K562 (cell line): Measurements from ENCODE around the gene CGB8. TPM values are rescaled to one million over a fixed set of nuclear protein-coding genes. Genes with fewer than 3 reads are reported as not detected.

Source experiments
- ATF7 ChIP-seq: fragments of 450-650 bp; IDR thresholded peaks from 2 replicates; pipeline ENCODE4 v1.7.1; 2014; ENCODE audit warnings: mild to moderate bottlenecking, moderate library complexity
- CREB5 ChIP-seq: fragments of 250-450 bp; sonication (Bioruptor Pico); IDR thresholded peaks from 2 replicates; pipeline ENCODE4 v1.5.0; 2020; ENCODE audit warnings: mild to moderate bottlenecking
- DNMT1 ChIP-seq: fragments of 450-650 bp; IDR thresholded peaks from 2 replicates; pipeline ENCODE4 v1.6.1; 2016; ENCODE audit warnings: antibody characterized with exemption, mild to moderate bottlenecking
- HNRNPL ChIP-seq: fragments of 200-400 bp; formaldehyde crosslinking; IDR thresholded peaks from 2 replicates; pipeline ENCODE4 v1.6.1; 2017; ENCODE audit warnings: low read depth, mild to moderate bottlenecking, low read length
- JUN ChIP-seq, 2 experiments: sonication (generic) in 1 of 2; formaldehyde crosslinking in 1 of 2; IDR thresholded peaks; 2 replicates each; pipeline versions ENCODE4 v1.6.1 to v1.8.0; 2012 to 2022; ENCODE audit warnings: borderline replicate concordance in 2 of 2, mild to moderate bottlenecking in 2 of 2, improper control_type of control experiment in 1 of 2, low read depth in 1 of 2, low read length in 1 of 2, missing genetic modification reagents in 1 of 2
- KLF6 ChIP-seq: fragments of 250-450 bp; sonication (Bioruptor Pico); IDR thresholded peaks from 2 replicates; pipeline ENCODE4 v1.4.0; 2020; ENCODE audit warnings: mild to moderate bottlenecking, moderate library complexity, borderline replicate concordance
- MCM3 ChIP-seq: fragments of 450-650 bp; IDR thresholded peaks from 2 replicates; pipeline ENCODE4 v1.6.1; 2016
- NELFE ChIP-seq: IDR thresholded peaks from 2 replicates; pipeline ENCODE4 v1.6.1; 2011; ENCODE audit warnings: mild to moderate bottlenecking; ENCODE audit not compliant: insufficient read depth, insufficient read length
- NFXL1 ChIP-seq: fragments of 450-650 bp; formaldehyde crosslinking; IDR thresholded peaks from 2 replicates; pipeline ENCODE4 v1.4.0; 2021; ENCODE audit warnings: mild to moderate bottlenecking
- SIRT6 ChIP-seq: IDR thresholded peaks from one replicate; pipeline ENCODE4 v1.6.1; 2012; ENCODE audit warnings: low read depth, mild to moderate bottlenecking, control low read depth, inconsistent platforms, low read length, moderate library complexity
- TCF3 ChIP-seq: sonication (generic); formaldehyde crosslinking; IDR thresholded peaks from 2 replicates; pipeline ENCODE4 v1.4.0; 2020; ENCODE audit warnings: mild to moderate bottlenecking, missing genetic modification reagents
- TGIF2 ChIP-seq: sonication (generic); formaldehyde crosslinking; IDR thresholded peaks from 2 replicates; pipeline ENCODE4 v1.8.1; 2022; ENCODE audit warnings: mild to moderate bottlenecking, missing genetic modification reagents, moderate library complexity
- ZFP30 ChIP-seq: fragments of 250-450 bp; sonication (Bioruptor Pico); IDR thresholded peaks from 2 replicates; pipeline ENCODE4 v1.8.0; 2022; ENCODE audit warnings: moderate library complexity, mild to moderate bottlenecking, inconsistent platforms, borderline replicate concordance
- ZNF140 ChIP-seq: fragments of 250-450 bp; sonication (Bioruptor Pico); IDR thresholded peaks from 2 replicates; pipeline ENCODE4 v1.8.0; 2021; ENCODE audit warnings: moderate library complexity, mild to moderate bottlenecking, inconsistent platforms
- ZNF23 ChIP-seq: fragments of 250-450 bp; sonication (Bioruptor Pico); IDR thresholded peaks from 2 replicates; pipeline ENCODE4 v1.4.0; 2020; ENCODE audit warnings: mild to moderate bottlenecking
- ZNF232 ChIP-seq: sonication (generic); formaldehyde crosslinking; IDR thresholded peaks from 2 replicates; pipeline ENCODE4 v1.8.0; 2022; ENCODE audit warnings: mild to moderate bottlenecking, missing genetic modification reagents
- ZNF699 ChIP-seq: fragments of 250-450 bp; sonication (Bioruptor Pico); IDR thresholded peaks from 2 replicates; pipeline ENCODE4 v1.8.0; 2021; ENCODE audit warnings: mild to moderate bottlenecking, moderate library complexity; ENCODE audit not compliant: insufficient replicate concordance
- ZNF764 ChIP-seq: fragments of 250-450 bp; sonication (Bioruptor Pico); IDR thresholded peaks from 2 replicates; pipeline ENCODE4 v1.4.0; 2020; ENCODE audit warnings: low read depth, mild to moderate bottlenecking, moderate library complexity
- polyA plus RNA-seq, 8 experiments: library from polyadenylated mRNA; depleted of rRNA in 4 of 8; stranded (reverse) in 5 of 8; unstranded in 3 of 8; fragments of >200 nt; fragmentation: Nextera tagmentation in 2 of 8; fragmentation: Illumina TruSeq in 1 of 8; extraction: Ambion mirVana in 2 of 8; extraction: Trizol in 1 of 8; gene quantifications; 2 replicates each; pipeline versions ENCODE4 v1.2.1 to v1.2.3, GENCODE V29; 2011 to 2014; ENCODE audit warnings: inconsistent platforms in 1 of 8, missing spikeins in 1 of 8
- total RNA-seq, 7 experiments: library from RNA; depleted of rRNA in 6 of 7; stranded (reverse); fragments of >200 nt in 6 of 7; fragmentation: Illumina TruSeq in 2 of 7; extraction: Trizol in 2 of 7; gene quantifications; 2 replicates each; pipeline versions ENCODE4 v1.2.1 to v1.2.3, GENCODE V29; 2011 to 2021; ENCODE audit warnings: low replicate concordance in 1 of 7
- TF ChIP-seq, protein P1 (sequence below), 2 experiments: IDR thresholded peaks; 2 replicates each; pipeline ENCODE4 v1.6.1; 2011; ENCODE audit warnings: borderline replicate concordance in 1 of 2, control low read depth in 1 of 2, low read depth in 1 of 2, low read length in 1 of 2, mild to moderate bottlenecking in 1 of 2, mixed read lengths in 1 of 2, moderate library complexity in 1 of 2; ENCODE audit not compliant: insufficient read depth in 1 of 2, insufficient read length in 1 of 2, poor library complexity in 1 of 2, severe bottlenecking in 1 of 2; ENCODE audit errors: extremely low read depth in 1 of 2
- TF ChIP-seq, protein P2 (sequence below): fragments of 250-450 bp; sonication (Bioruptor Pico); IDR thresholded peaks from 2 replicates; pipeline ENCODE4 v1.5.0; 2021
- TF ChIP-seq, protein P3 (sequence below): fragments of 250-450 bp; sonication (Bioruptor Pico); IDR thresholded peaks from 2 replicates; pipeline ENCODE4 v1.8.0; 2022; ENCODE audit warnings: moderate library complexity, mild to moderate bottlenecking, inconsistent platforms
- TF ChIP-seq, protein P4 (sequence below): fragments of 450-650 bp; IDR thresholded peaks from 2 replicates; pipeline ENCODE4 v1.6.1; 2017; ENCODE audit warnings: mild to moderate bottlenecking, moderate library complexity

Gene CGB8
- total and polyA plus RNA-seq, 9 of the 15 experiments (the other 6 are each of a cell fraction or from before 2014, with no cell fraction given), result not detected

- TF ChIP-seq, protein P1, sequence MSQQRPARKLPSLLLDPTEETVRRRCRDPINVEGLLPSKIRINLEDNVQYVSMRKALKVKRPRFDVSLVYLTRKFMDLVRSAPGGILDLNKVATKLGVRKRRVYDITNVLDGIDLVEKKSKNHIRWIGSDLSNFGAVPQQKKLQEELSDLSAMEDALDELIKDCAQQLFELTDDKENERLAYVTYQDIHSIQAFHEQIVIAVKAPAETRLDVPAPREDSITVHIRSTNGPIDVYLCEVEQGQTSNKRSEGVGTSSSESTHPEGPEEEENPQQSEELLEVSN (IDR thresholded peaks at IDR 0.05; ENCODE audit: borderline replicate concordance in 1 of 2, extremely low read depth in 1 of 2, insufficient read depth in 1 of 2, insufficient read length in 1 of 2, low read depth in 1 of 2, low read length in 1 of 2, poor library complexity in 1 of 2, severe bottlenecking in 1 of 2), result peak in 1 of 2 experiments; percentile 28
- no peak for TF ChIP-seq ATF7
- TF ChIP-seq JUN (IDR thresholded peaks at IDR 0.05; ENCODE audit: borderline replicate concordance, low read depth, low read length), result peak; percentile 59; the same call in 1 of the 2 replicates
- TF ChIP-seq JUN (CRISPR knock-in tag; IDR thresholded peaks at IDR 0.05; ENCODE audit: borderline replicate concordance), result no peak
- TF ChIP-seq, protein P2, sequence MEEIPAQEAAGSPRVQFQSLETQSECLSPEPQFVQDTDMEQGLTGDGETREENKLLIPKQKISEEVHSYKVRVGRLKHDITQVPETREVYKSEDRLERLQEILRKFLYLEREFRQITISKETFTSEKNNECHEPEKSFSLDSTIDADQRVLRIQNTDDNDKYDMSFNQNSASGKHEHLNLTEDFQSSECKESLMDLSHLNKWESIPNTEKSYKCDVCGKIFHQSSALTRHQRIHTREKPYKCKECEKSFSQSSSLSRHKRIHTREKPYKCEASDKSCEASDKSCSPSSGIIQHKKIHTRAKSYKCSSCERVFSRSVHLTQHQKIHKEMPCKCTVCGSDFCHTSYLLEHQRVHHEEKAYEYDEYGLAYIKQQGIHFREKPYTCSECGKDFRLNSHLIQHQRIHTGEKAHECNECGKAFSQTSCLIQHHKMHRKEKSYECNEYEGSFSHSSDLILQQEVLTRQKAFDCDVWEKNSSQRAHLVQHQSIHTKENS (CRISPR knock-in tag), result no peak
- TF ChIP-seq, protein P3, sequence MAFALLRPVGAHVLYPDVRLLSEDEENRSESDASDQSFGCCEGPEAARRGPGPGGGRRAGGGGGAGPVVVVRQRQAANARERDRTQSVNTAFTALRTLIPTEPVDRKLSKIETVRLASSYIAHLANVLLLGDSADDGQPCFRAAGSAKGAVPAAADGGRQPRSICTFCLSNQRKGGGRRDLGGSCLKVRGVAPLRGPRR, result no peak
- no peak for TF ChIP-seq TGIF2 (CRISPR knock-in tag)
- TF ChIP-seq, protein P4, sequence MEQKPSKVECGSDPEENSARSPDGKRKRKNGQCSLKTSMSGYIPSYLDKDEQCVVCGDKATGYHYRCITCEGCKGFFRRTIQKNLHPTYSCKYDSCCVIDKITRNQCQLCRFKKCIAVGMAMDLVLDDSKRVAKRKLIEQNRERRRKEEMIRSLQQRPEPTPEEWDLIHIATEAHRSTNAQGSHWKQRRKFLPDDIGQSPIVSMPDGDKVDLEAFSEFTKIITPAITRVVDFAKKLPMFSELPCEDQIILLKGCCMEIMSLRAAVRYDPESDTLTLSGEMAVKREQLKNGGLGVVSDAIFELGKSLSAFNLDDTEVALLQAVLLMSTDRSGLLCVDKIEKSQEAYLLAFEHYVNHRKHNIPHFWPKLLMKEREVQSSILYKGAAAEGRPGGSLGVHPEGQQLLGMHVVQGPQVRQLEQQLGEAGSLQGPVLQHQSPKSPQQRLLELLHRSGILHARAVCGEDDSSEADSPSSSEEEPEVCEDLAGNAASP, result no peak
- no peak for TF ChIP-seq SIRT6
- no peak for TF ChIP-seq DNMT1
- TF ChIP-seq NELFE, result no peak
- TF ChIP-seq KLF6, result no peak
- no peak for TF ChIP-seq TCF3 (CRISPR knock-in tag)
- TF ChIP-seq ZNF23 (CRISPR knock-in tag), result no peak
- no peak for TF ChIP-seq ZNF764 (CRISPR knock-in tag)
- no peak for TF ChIP-seq ZNF699
- TF ChIP-seq ZNF140 (CRISPR knock-in tag), result no peak
- TF ChIP-seq MCM3, result no peak
- TF ChIP-seq CREB5 (CRISPR knock-in tag), result no peak
- no peak for TF ChIP-seq ZNF232 (CRISPR knock-in tag)
- TF ChIP-seq ZFP30 (CRISPR knock-in tag), result no peak
- TF ChIP-seq HNRNPL, result no peak
- TF ChIP-seq NFXL1, result no peak
Measured at GRCh38 chr19:49020931-49021895, 27.7 kb downstream of the CGB8 start (continued).
